ENCODE results near the gene TNK1.
"Not testable (repeated sequence)": the region's sequence is repeated elsewhere in the genome, so short reads cannot be mapped to it uniquely, and the experiment has no call there.

DNA sequence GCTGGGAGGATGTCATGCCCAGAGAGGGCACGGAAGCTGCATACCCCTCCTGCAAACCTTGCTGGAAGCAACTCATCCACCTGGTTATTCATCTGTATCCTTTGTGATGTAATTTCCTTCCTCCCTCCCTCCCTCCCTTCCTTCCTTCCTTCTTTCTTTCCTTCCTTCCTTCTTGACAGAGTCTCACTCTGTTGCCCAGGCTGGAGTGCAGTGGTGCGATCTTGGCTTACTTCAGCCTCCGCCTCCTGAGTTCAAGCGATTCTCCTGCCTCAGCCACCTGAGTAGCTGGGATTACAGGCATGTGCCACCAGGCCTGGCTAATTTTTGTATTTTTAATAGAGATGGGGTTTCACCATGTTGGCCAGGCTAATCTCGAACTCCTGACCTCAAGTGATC, 12.3 kb upstream of the TNK1 start:
- TF ChIP-seq, protein P1, sequence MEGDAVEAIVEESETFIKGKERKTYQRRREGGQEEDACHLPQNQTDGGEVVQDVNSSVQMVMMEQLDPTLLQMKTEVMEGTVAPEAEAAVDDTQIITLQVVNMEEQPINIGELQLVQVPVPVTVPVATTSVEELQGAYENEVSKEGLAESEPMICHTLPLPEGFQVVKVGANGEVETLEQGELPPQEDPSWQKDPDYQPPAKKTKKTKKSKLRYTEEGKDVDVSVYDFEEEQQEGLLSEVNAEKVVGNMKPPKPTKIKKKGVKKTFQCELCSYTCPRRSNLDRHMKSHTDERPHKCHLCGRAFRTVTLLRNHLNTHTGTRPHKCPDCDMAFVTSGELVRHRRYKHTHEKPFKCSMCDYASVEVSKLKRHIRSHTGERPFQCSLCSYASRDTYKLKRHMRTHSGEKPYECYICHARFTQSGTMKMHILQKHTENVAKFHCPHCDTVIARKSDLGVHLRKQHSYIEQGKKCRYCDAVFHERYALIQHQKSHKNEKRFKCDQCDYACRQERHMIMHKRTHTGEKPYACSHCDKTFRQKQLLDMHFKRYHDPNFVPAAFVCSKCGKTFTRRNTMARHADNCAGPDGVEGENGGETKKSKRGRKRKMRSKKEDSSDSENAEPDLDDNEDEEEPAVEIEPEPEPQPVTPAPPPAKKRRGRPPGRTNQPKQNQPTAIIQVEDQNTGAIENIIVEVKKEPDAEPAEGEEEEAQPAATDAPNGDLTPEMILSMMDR (IDR thresholded peaks at IDR 0.05) = not testable (repeated sequence)
- not testable (repeated sequence) for TF ChIP-seq POLR2AphosphoS5 (IDR thresholded peaks at IDR 0.05)
